Measurements from ENCODE around the gene C2.

C2 gene

DNA sequence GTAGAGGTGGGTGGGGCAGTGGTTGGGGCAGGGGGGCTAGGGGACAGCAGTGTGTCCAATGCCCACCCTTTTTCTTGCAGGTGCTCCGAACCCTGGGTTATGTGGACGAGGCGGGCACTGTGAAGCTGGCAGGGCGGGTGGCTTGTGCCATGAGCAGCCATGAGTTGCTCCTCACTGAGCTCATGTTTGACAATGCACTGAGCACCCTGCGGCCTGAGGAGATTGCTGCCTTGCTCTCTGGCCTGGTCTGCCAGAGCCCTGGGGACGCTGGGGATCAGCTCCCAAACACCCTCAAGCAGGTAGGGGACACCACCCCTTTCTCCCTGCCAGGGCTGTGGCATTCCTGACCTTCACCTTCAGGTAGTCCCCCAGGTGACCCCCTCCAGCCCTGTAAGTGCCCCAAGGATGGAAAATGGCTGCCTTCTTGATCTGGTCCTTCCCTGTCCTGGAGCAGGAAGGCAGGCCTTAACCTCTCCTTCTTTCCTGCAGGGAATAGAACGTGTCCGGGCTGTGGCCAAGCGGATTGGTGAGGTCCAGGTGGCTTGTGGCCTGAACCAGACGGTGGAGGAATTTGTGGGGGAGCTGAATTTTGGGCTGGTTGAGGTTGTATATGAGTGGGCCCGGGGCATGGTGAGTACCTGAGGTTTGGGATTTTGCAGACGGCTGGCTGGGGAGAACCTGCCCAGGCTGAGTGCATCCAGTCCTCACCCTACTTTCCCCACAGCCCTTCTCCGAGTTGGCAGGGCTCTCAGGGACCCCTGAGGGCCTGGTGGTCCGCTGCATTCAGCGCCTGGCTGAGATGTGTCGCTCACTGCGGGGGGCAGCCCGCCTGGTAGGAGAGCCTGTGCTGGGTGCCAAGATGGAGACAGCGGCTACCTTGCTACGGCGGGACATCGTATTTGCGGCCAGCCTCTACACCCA is 41.5 kb downstream of the C2 start:
- Histone ChIP-seq H3K27me3 (no peaks in the 10 kb centered on the region), H3K9me3 (no peaks in the 10 kb centered on the region), H3K36me3 (peaks cover 67% of the 10 kb centered on the region), H3K4me1 (ENCODE audit: control insufficient read depth in 1 of 2, insufficient read depth in 1 of 2, low read depth in 1 of 2, low read length in 1 of 2) (peaks cover 19 to 29% of the 10 kb centered on the region in 2 experiments), H3K4me3 (ENCODE audit: low read depth in 1 of 2, low read length in 1 of 2) (no peak overlapping the region), H3K27ac (peak overlapping the region; percentile 100)
- TF ChIP-seq, protein P1, sequence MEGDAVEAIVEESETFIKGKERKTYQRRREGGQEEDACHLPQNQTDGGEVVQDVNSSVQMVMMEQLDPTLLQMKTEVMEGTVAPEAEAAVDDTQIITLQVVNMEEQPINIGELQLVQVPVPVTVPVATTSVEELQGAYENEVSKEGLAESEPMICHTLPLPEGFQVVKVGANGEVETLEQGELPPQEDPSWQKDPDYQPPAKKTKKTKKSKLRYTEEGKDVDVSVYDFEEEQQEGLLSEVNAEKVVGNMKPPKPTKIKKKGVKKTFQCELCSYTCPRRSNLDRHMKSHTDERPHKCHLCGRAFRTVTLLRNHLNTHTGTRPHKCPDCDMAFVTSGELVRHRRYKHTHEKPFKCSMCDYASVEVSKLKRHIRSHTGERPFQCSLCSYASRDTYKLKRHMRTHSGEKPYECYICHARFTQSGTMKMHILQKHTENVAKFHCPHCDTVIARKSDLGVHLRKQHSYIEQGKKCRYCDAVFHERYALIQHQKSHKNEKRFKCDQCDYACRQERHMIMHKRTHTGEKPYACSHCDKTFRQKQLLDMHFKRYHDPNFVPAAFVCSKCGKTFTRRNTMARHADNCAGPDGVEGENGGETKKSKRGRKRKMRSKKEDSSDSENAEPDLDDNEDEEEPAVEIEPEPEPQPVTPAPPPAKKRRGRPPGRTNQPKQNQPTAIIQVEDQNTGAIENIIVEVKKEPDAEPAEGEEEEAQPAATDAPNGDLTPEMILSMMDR (IDR thresholded peaks at IDR 0.05) = no peak

DNA sequence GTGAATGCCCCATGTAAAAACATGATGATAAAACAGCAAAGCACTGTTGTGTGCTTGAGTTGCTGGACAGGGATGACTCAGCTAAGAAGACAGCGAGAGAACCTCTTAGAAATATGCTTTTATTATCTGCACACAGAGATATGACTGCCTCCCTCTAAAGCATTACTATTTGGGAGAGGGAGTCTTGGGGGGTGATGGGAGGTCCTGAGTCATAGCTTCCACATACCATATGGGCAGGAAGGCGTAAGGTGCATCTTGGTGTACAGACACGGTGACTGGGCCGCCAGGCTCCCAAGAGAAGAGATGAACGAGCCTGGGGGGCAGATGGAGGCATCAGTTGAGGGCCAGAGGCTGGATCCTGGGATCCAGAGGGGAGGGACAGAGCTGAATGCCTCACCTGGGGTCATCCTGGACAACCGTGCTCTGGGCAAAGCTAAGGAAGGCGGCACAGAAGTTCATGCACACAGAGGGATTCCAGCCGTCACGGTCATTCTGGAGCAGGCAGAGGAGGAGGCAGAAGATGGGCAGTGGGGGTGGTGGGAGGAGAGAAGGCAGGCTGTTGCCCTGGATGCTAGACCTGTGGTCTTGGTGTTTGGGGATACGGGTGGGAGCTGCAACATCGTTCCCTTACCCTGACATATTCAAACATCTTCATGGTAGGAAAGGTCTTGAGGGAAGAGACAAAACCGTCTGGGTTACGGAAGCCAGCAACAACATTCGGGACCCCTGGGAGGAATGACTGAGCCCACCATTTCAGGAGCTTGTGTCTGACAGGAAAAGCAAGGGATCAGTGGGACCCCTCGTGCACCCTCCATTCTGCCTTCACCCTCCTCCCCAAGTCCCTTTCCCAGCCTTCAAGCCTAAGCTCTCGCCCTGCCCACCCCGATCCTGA is 42.4 kb downstream of the C2 start:
- H3K4me3 ChIP-seq (ENCODE audit: low read depth in 1 of 2, low read length in 1 of 2) = no peak overlapping the region
- peaks cover 58% of the 10 kb centered on the region for H3K36me3 ChIP-seq
- TF ChIP-seq, protein P1 (IDR thresholded peaks at IDR 0.05) = no peak

DNA sequence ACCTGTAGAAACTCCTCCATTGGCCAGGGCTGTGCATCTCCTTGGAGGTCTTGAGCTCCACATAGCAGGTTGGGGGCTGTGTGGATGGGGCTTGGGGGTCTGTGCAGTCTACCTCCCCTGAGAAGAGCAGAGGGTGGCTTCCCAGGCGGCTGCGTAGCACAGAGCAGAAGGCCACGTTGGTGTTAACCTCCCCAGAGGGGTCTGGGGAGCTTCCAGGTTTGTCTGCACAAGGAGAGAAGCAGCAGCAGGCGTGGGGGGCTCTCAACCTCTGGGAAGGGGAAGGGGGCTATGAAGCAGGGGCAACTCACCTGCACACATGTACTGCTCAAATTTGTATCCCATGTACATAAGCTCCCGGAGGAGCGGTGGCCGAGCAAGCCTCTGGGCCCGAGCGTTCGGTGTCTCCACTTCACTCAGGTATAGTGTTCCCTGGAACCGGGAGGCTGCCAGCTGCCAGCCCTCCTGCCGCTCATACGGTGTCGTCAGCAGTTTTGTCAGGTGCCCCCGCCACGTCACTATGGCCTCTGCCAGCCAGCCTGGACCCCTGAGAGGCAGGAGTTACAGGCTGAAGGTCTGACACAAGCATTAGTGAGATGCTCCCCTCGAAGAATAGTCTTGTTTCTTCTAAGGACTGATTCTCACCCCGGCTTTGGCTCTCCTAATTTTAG is 43.2 kb downstream of the C2 start:
- Histone ChIP-seq H3K36me3 (peaks cover 50% of the 10 kb centered on the region), H3K27me3 (no peaks in the 10 kb centered on the region), H3K27ac (peak overlapping the region; percentile 100), H3K4me1 (ENCODE audit: control insufficient read depth in 1 of 2, insufficient read depth in 1 of 2, low read depth in 1 of 2, low read length in 1 of 2) (peaks cover 19 to 29% of the 10 kb centered on the region in 2 experiments), H3K9me3 (no peaks in the 10 kb centered on the region), H3K4me3 (ENCODE audit: low read depth in 1 of 2, low read length in 1 of 2) (no peak overlapping the region)
- TF ChIP-seq, protein P1 (IDR thresholded peaks at IDR 0.05) = no peak

More for the DNA sequence above, 42.4 kb downstream of the C2 start:
- Histone ChIP-seq H3K27me3 (no peaks in the 10 kb centered on the region), H3K27ac (peak overlapping the region; percentile 100), H3K9me3 (no peaks in the 10 kb centered on the region), H3K4me1 (ENCODE audit: control insufficient read depth in 1 of 2, insufficient read depth in 1 of 2, low read depth in 1 of 2, low read length in 1 of 2) (peaks cover 19 to 29% of the 10 kb centered on the region in 2 experiments)

DNA sequence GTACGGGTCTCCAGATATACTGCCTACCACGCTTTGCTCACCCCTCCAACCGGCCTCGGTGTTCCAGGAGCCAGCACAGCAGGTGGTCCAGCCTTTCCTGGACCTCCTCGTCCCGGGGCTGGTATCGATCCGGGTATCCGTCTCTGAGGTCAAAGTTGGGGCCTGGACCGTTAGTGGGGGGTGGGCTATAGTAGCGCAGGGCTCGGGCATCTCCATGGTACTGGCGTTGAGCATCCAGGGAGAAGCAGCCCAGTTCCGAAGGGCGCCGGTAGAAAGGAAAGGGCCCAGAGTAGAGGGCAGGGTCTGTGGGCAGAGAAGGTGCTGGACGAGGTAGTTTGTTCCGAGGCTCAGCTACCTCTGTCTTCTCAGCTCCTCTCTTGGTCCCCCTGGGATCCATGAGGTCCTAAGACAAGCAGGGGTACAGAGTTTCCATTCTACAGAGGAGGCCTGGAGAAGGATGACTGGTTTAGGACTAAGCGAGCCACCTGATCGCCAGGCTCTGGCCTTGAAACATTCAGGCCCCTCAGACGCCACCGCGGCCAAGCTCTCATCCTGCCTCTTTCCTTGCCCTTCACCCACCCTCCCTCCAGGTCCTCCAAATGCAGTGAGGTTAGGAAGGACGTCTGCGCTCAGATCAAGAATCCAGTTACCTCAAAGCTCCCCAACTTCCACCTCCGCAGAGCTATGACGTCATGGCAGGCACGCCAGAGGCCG is 43.9 kb downstream of the C2 start:
- H3K27me3 ChIP-seq = no peaks in the 10 kb centered on the region
- peak overlapping the region; percentile 81 to 93 for H3K4me3 ChIP-seq (ENCODE audit: low read depth in 1 of 2, low read length in 1 of 2)
- H3K4me1 ChIP-seq (ENCODE audit: control insufficient read depth in 1 of 2, insufficient read depth in 1 of 2, low read depth in 1 of 2, low read length in 1 of 2) = peaks cover 19 to 29% of the 10 kb centered on the region in 2 experiments
- TF ChIP-seq, protein P1 (IDR thresholded peaks at IDR 0.05) = no peak
- peak overlapping the region; percentile 100 for H3K27ac ChIP-seq
- H3K36me3 ChIP-seq = peaks cover 43% of the 10 kb centered on the region
- H3K9me3 ChIP-seq = no peaks in the 10 kb centered on the region

Data from neutrophil (primary cell).